ENCODE measurements around the gene HPS4. TPM values are rescaled to one million over a fixed set of nuclear protein-coding genes. Genes with fewer than 3 reads are reported as not detected.
A peak's percentile ranks its signal among the peaks of the same experiment; 100 is the strongest.

Gene HPS4
- total RNA-seq, 2 experiments from 2014 or later = 77.4 to 89.6 TPM

DNA sequence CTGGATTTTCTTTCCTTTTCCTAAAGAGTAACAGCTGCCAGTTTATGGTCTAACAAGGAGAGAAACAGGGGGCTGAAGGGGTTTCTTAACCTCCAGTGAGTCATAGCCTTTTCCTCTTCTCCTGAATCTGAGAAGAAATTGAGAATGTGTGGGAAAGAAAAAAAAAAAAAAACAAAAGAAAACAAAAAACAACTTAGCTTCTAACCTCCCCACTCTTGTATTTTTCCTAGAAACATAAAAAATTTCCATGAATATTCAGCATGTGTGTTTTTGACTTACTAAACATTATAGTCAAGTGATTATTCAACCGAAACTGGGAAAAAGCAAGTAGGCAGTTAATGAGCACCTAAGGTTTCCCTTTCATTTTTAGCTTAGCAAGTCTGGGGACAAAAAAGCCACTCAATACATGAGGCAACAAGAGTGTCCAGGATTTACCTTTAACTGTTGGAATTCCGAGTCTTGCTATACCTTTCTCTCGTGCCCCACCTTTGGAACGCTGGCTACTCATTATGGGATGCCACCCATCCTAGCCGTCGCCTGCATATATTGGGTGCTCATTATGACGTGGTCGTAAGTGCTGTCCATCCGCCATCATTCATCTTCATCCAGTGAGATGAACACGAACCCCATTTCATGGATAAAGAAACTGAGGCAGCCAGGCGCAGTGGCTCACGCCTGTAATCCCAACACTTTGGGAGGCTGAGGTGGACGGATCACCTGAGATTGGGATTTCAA lies 52.2 kb downstream of the HPS4 start:
- Histone ChIP-seq H3K79me2 (ENCODE audit: insufficient read depth, low read depth, low read length) (no peaks in the 10 kb centered on the region), H2AFZ (ENCODE audit: low read length) (no peak overlapping the region), H3K4me2 (ENCODE audit: low read length) (0 out of 2 replicates have a peak overlapping the region, but pooled peaks have one; percentile 66), H3K27ac (ENCODE audit: low read depth, low read length, poor library complexity, severe bottlenecking) (no peak overlapping the region), H3K4me3 (ENCODE audit: low read depth, low read length, poor library complexity, severe bottlenecking) (no peak overlapping the region), H3K36me3 (ENCODE audit: insufficient read depth, low read length) (no peaks in the 10 kb centered on the region), H3K4me1 (ENCODE audit: insufficient read depth, low read length, poor library complexity, severe bottlenecking) (peaks cover 42% of the 10 kb centered on the region), H3K9me2 (ENCODE audit: insufficient read depth, low read length) (no peaks in the 10 kb centered on the region), H4K20me1 (ENCODE audit: insufficient read depth, low read length) (peaks cover 7% of the 10 kb centered on the region; the same call in 1 of the 2 replicates), H3K9me3 (ENCODE audit: low read length) (no peaks in the 10 kb centered on the region)
- POLR2A ChIA-PET = interaction anchor here (0.6 to 2.1 kb wide), 7 partner anchors 8 to 1945 kb away, joined by 3 to 9 read pairs (median 4); partner anchors contain the start of genes HPS4 and SRRD
- TSS peak; percentile 72 for BruUV-seq (replicated peaks)
- TF ChIP-seq EZH2phosphoT487 (IDR thresholded peaks at IDR 0.05; ENCODE audit: borderline replicate concordance, low read depth, low read length) = no peak
- TF ChIP-seq CTCF (conservative IDR thresholded peaks at IDR 0.05; ENCODE audit: low read length) = no peak
- CTCF ChIA-PET (ENCODE audit: unreplicated experiment) = interaction anchor here (0.6 kb wide), 1 partner anchor 50 kb away, joined by 3 read pairs; no protein-coding TSS in a partner anchor
- intact Hi-C loops (cut with micrococcal nuclease; ENCODE audit: unreplicated experiment) = no loop called here
- no peak for DNase-seq (ENCODE audit: low spot score)

GRCh38 chr22:26430600-26430999 lies 53.0 kb downstream of the HPS4 start:
- POLR2A ChIA-PET = interaction anchor here (0.7 to 2.1 kb wide), 8 partner anchors 8 to 1944 kb away, joined by 3 to 9 read pairs (median 4); partner anchors contain the start of genes HPS4 and SRRD
- BruUV-seq (replicated peaks) = no TSS peak
- no peaks in the 10 kb centered on the region for H3K9me3 ChIP-seq (ENCODE audit: low read length)
- CTCF ChIA-PET (ENCODE audit: unreplicated experiment) = interaction anchor here (0.5 kb wide), 1 partner anchor 73 kb away, joined by 3 read pairs; no protein-coding TSS in a partner anchor
- no peaks in the 10 kb centered on the region for H3K79me2 ChIP-seq (ENCODE audit: insufficient read depth, low read depth, low read length)
- peak overlapping the region; percentile 73 for H3K4me3 ChIP-seq (ENCODE audit: low read depth, low read length, poor library complexity, severe bottlenecking)
- H3K27ac ChIP-seq (ENCODE audit: low read depth, low read length, poor library complexity, severe bottlenecking) = no peak overlapping the region
- intact Hi-C loops (cut with micrococcal nuclease; ENCODE audit: unreplicated experiment) = no loop called here
- peak overlapping the region; percentile 66 for H3K4me2 ChIP-seq (ENCODE audit: low read length)
- no peak overlapping the region for H2AFZ ChIP-seq (ENCODE audit: low read length)
- H3K9me2 ChIP-seq (ENCODE audit: insufficient read depth, low read length) = no peaks in the 10 kb centered on the region
- no peak for TF ChIP-seq CTCF (conservative IDR thresholded peaks at IDR 0.05; ENCODE audit: low read length)
- TF ChIP-seq EZH2phosphoT487 (IDR thresholded peaks at IDR 0.05; ENCODE audit: borderline replicate concordance, low read depth, low read length) = no peak
- DNase-seq (ENCODE audit: low spot score) = no peak
- H3K4me1 ChIP-seq (ENCODE audit: insufficient read depth, low read length, poor library complexity, severe bottlenecking) = peaks cover 42% of the 10 kb centered on the region
- H3K36me3 ChIP-seq (ENCODE audit: insufficient read depth, low read length) = no peaks in the 10 kb centered on the region
- H4K20me1 ChIP-seq (ENCODE audit: insufficient read depth, low read length) = peaks cover 7% of the 10 kb centered on the region; the same call in 1 of the 2 replicates
